ENCODE results near the gene TBX18.

The TBX18 gene

DNA sequence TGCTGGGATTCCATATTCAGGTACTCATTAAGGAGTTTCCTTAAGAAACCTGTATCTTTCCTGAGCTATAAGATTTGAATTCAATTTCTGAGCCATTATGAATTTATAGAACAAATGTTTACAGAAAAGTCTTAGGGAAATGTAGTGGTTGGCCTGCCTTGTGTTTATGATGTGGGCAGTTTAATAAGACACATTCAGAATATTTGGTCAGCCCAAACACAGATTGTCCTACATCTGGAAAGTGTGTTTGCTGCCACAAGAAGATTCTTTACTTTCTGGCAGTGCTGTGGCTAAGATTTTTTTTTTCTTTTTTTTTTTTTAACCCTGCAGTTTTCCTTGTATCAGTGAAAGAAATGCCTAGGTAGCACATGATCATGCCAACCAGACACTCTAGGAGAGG is 15.2 kb downstream of the TBX18 start:
- no peaks in the 10 kb centered on the region for H3K9me3 ChIP-seq (ENCODE audit: low read depth, low read length)
- TF ChIP-seq FOXP2 (optimal IDR thresholded peaks at IDR 0.05; ENCODE audit: control extremely low read depth, extremely low read length, insufficient read depth) (no peak), POLR2AphosphoS5 (IDR thresholded peaks at IDR 0.05; ENCODE audit: borderline replicate concordance, low read depth, low read length) (no peak), EZH2 (IDR thresholded peaks at IDR 0.05) (no peak)
- DNase-seq (ENCODE audit: low read depth, low spot score): no peak

DNA sequence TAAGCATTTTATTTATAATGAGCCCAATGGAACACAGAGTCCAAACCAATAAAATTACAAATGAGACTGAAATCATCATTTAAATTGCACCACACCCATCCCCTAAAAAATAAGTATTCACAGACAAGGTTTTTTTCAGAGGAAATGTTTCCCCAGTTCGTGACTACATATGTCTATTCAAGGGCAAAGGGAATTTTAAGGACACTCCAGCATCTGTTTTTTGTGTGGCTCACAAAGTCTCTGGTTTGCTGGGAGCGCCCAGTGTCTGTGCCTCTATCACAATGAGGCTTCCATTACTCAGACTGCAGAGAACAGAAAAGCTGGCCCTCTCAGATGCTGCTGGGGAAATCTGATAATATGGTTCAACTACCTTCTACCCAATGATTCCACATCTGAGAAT is 16.0 kb downstream of the TBX18 start:
- no peaks in the 10 kb centered on the region for H3K9me3 ChIP-seq (ENCODE audit: low read depth, low read length)
- DNase-seq (ENCODE audit: low read depth, low spot score): no peak
- H3K27ac ChIP-seq: no peak overlapping the region
- no peak overlapping the region for H3K9ac ChIP-seq (ENCODE audit: insufficient read length)
- H3K4me3 ChIP-seq: no peak overlapping the region
- TF ChIP-seq EZH2 (IDR thresholded peaks at IDR 0.05) (no peak), POLR2AphosphoS5 (IDR thresholded peaks at IDR 0.05; ENCODE audit: borderline replicate concordance, low read depth, low read length) (no peak), FOXP2 (optimal IDR thresholded peaks at IDR 0.05; ENCODE audit: control extremely low read depth, extremely low read length, insufficient read depth) (no peak)
- H3K36me3 ChIP-seq (ENCODE audit: insufficient read depth, low read length): peaks cover 5% of the 10 kb centered on the region; the same call in 1 of the 2 replicates

More for the DNA sequence above, 15.2 kb downstream of the TBX18 start:
- Histone ChIP-seq H3K36me3 (ENCODE audit: insufficient read depth, low read length) (peaks cover 5% of the 10 kb centered on the region; the same call in 1 of the 2 replicates), H3K27ac (no peak overlapping the region), H3K4me3 (no peak overlapping the region), H3K9ac (ENCODE audit: insufficient read length) (no peak overlapping the region)

DNA sequence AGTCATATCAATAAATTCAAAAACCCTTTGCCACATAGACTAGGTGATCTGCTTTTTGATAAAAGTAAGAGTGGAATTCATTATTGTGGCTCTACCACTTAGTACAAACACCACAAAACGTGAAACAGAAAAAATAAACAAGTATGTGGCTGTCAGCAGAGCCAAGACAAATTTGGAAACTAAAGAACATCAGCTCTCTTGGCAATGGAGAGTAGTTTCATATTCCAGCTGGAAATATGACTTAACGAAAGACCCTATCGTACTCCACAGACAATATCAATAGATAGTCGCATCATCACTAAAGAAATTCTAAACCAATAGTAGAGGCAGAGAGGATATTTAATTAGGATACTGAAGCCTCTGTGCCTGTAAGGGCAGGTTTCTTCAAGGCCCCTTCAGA is 20.8 kb downstream of the TBX18 start:
- no peak for DNase-seq (ENCODE audit: low read depth, low spot score)
- Histone ChIP-seq H3K9me3 (ENCODE audit: low read depth, low read length) (no peaks in the 10 kb centered on the region), H3K36me3 (ENCODE audit: insufficient read depth, low read length) (peaks cover 7% of the 10 kb centered on the region; the same call in 1 of the 2 replicates), H3K4me3 (no peak overlapping the region), H3K9ac (ENCODE audit: insufficient read length) (no peak overlapping the region), H3K27ac (no peak overlapping the region)
- TF ChIP-seq POLR2AphosphoS5 (IDR thresholded peaks at IDR 0.05; ENCODE audit: borderline replicate concordance, low read depth, low read length) (no peak), FOXP2 (optimal IDR thresholded peaks at IDR 0.05; ENCODE audit: control extremely low read depth, extremely low read length, insufficient read depth) (no peak), EZH2 (IDR thresholded peaks at IDR 0.05) (no peak)

- no peak for DNase-seq (ENCODE audit: low read depth, low spot score)
- H3K4me3 ChIP-seq: no peak overlapping the region
- H3K27ac ChIP-seq: no peak overlapping the region
- TF ChIP-seq FOXP2 (optimal IDR thresholded peaks at IDR 0.05; ENCODE audit: control extremely low read depth, extremely low read length, insufficient read depth) (no peak), EZH2 (IDR thresholded peaks at IDR 0.05) (no peak), POLR2AphosphoS5 (IDR thresholded peaks at IDR 0.05; ENCODE audit: borderline replicate concordance, low read depth, low read length) (no peak)
- no peaks in the 10 kb centered on the region for H3K9me3 ChIP-seq (ENCODE audit: low read depth, low read length)
- no peak overlapping the region for H3K9ac ChIP-seq (ENCODE audit: insufficient read length)
- peaks cover 11% of the 10 kb centered on the region; the same call in 1 of the 2 replicates for H3K36me3 ChIP-seq (ENCODE audit: insufficient read depth, low read length)
Observed at GRCh38 chr6:84740385-84740784, 24.0 kb downstream of the TBX18 start.

DNA sequence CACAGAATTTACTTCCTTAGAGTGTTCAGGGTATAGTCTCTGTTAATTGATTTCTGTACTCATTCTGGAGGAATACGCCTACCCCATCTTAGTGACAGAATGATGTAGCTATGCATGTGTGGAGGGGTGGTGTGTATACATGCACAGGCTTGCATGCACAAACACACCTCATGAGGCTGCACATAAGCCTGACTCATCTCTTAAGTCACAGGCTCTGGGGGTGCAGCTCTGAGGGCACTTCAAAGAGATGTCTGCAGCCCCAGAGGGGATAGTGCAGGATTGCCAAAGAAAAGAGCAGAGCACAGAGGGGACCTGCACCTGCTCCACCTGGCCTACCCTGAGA is 24.6 kb downstream of the TBX18 start:
- H3K27ac ChIP-seq: no peak overlapping the region
- H3K9me3 ChIP-seq (ENCODE audit: low read depth, low read length): no peaks in the 10 kb centered on the region
- H3K36me3 ChIP-seq (ENCODE audit: insufficient read depth, low read length): peaks cover 11% of the 10 kb centered on the region; the same call in 1 of the 2 replicates
- TF ChIP-seq FOXP2 (optimal IDR thresholded peaks at IDR 0.05; ENCODE audit: control extremely low read depth, extremely low read length, insufficient read depth) (no peak), POLR2AphosphoS5 (IDR thresholded peaks at IDR 0.05; ENCODE audit: borderline replicate concordance, low read depth, low read length) (no peak), EZH2 (IDR thresholded peaks at IDR 0.05) (no peak)
- H3K4me3 ChIP-seq: no peak overlapping the region
- H3K9ac ChIP-seq (ENCODE audit: insufficient read length): no peak overlapping the region
- no peak for DNase-seq (ENCODE audit: low read depth, low spot score)

DNA sequence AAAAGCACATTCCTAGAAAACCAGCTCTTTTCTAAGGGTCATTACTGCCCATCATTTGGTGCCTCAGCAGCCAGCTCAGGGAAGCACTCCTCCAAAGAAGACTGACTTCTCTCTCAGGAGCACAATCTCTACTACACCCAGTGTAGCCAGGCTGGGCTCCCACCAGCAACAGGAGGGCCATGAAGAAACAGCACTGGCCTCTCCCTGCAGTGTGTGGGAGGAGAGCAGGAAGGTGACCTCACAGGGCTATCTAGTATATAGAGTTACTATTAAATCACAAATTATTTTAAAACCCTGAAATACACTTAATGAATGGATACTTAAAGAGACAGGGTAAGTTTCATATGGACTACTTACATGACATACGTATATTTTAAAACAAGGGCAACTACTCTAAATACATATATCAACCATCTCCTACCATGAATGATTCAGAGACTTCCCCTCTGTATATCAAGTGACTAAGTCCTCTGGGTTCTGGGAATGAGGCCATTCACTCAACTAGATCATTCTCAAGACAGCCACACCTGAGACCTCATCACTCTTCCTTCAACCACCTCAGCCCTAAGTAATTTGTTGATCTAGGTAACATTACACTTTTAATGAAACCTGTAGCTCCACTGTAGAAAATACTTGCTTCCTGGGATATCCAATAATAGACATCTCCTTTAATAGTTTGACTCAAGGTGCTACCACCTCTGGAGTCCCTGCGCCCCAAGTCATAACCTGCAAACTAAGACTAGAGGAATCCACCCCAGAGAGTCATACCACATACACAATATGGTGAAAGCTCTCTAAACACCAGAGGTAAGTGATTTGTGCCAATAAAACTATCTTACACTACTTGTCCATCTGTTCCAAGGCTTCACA is 25.2 kb downstream of the TBX18 start:
- Histone ChIP-seq H3K36me3 (ENCODE audit: insufficient read depth, low read length) (peaks cover 11% of the 10 kb centered on the region; the same call in 1 of the 2 replicates), H3K9me3 (ENCODE audit: low read depth, low read length) (no peaks in the 10 kb centered on the region), H3K9ac (ENCODE audit: insufficient read length) (no peak overlapping the region), H3K4me3 (no peak overlapping the region), H3K27ac (no peak overlapping the region)
- DNase-seq (ENCODE audit: low read depth, low spot score): no peak
- no peak for TF ChIP-seq POLR2AphosphoS5 (IDR thresholded peaks at IDR 0.05; ENCODE audit: borderline replicate concordance, low read depth, low read length)
- no peak for TF ChIP-seq FOXP2 (optimal IDR thresholded peaks at IDR 0.05; ENCODE audit: control extremely low read depth, extremely low read length, insufficient read depth)
- no peak for TF ChIP-seq EZH2 (IDR thresholded peaks at IDR 0.05)

- H3K27ac ChIP-seq: no peak overlapping the region
- no peak for DNase-seq (ENCODE audit: low read depth, low spot score)
- no peaks in the 10 kb centered on the region for H3K9me3 ChIP-seq (ENCODE audit: low read depth, low read length)
- peaks cover 8% of the 10 kb centered on the region; the same call in 1 of the 2 replicates for H3K36me3 ChIP-seq (ENCODE audit: insufficient read depth, low read length)
- TF ChIP-seq POLR2AphosphoS5 (IDR thresholded peaks at IDR 0.05; ENCODE audit: borderline replicate concordance, low read depth, low read length): no peak
- no peak for TF ChIP-seq EZH2 (IDR thresholded peaks at IDR 0.05)
- TF ChIP-seq FOXP2 (optimal IDR thresholded peaks at IDR 0.05; ENCODE audit: control extremely low read depth, extremely low read length, insufficient read depth): no peak
- H3K9ac ChIP-seq (ENCODE audit: insufficient read length): no peak overlapping the region
- no peak overlapping the region for H3K4me3 ChIP-seq
Observed at GRCh38 chr6:84733889-84734288, 30.5 kb downstream of the TBX18 start.

DNA sequence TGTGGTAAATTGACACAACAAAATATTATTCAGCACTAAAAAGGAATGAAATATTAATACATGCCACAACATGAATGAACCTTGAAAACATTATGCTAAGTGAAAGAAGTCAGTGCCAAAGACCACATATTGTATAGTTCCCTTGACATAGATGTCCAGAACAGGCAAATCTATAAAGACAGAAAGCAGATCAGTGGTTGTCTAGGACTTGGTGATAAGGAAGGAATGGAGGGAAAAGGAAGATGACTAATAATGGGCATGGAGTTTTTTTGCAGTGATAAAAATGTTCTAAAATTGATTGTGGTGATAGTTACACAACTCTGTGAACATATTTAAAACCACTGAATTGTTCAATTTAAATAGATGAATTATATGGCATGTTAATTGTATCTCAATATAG is 32.5 kb downstream of the TBX18 start:
- Histone ChIP-seq H3K4me3 (no peak overlapping the region), H3K9ac (ENCODE audit: insufficient read length) (no peak overlapping the region), H3K9me3 (ENCODE audit: low read depth, low read length) (no peaks in the 10 kb centered on the region), H3K27ac (no peak overlapping the region), H3K36me3 (ENCODE audit: insufficient read depth, low read length) (peaks cover 3% of the 10 kb centered on the region; the same call in 1 of the 2 replicates)
- no peak for TF ChIP-seq POLR2AphosphoS5 (IDR thresholded peaks at IDR 0.05; ENCODE audit: borderline replicate concordance, low read depth, low read length)
- no peak for TF ChIP-seq EZH2 (IDR thresholded peaks at IDR 0.05)
- TF ChIP-seq FOXP2 (optimal IDR thresholded peaks at IDR 0.05; ENCODE audit: control extremely low read depth, extremely low read length, insufficient read depth): no peak
- DNase-seq (ENCODE audit: low read depth, low spot score): no peak
